HG02970 (cell line): ENCODE results near the gene LRIT3.
"Not testable (repeated sequence)": the region's sequence is repeated elsewhere in the genome, so short reads cannot be mapped to it uniquely, and the experiment has no call there.

Source experiments
- ATAC-seq: cut with Tn5 transposase; IDR thresholded peaks from one replicate; pipeline ENCODE4 v1.9.1; 2021; ENCODE audit warnings: mild to moderate bottlenecking, moderate library complexity, moderate number of reproducible peaks; ENCODE audit not compliant: unreplicated experiment, low FRiP score

The LRIT3 gene

GRCh38 chr4:109846395-109847098 lies 1.4 kb upstream of the LRIT3 start:
- ATAC-seq = no peak

- no peak for ATAC-seq
Observed at GRCh38 chr4:109848501-109848900, 594 bp downstream of the LRIT3 start.

DNA sequence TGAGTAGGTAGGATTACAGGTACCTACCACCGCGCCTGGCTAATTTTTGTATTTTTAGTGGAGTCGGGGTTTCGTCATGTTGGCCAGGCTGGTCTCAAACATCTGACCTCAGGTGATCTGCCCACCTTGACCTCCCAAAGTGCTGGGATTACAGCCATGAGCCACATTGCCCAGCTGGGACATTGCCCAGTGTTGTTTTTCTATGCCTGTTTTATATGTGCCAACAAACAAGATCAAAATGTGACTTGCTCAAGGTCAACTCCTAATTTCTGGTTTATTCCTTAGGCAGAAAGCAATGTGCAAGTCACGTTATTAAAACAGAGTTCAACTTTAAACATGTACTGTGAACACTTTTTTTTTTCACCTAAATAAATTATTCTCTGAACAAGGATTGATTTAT lies 2.7 kb downstream of the LRIT3 start:
- ATAC-seq = no peak

DNA sequence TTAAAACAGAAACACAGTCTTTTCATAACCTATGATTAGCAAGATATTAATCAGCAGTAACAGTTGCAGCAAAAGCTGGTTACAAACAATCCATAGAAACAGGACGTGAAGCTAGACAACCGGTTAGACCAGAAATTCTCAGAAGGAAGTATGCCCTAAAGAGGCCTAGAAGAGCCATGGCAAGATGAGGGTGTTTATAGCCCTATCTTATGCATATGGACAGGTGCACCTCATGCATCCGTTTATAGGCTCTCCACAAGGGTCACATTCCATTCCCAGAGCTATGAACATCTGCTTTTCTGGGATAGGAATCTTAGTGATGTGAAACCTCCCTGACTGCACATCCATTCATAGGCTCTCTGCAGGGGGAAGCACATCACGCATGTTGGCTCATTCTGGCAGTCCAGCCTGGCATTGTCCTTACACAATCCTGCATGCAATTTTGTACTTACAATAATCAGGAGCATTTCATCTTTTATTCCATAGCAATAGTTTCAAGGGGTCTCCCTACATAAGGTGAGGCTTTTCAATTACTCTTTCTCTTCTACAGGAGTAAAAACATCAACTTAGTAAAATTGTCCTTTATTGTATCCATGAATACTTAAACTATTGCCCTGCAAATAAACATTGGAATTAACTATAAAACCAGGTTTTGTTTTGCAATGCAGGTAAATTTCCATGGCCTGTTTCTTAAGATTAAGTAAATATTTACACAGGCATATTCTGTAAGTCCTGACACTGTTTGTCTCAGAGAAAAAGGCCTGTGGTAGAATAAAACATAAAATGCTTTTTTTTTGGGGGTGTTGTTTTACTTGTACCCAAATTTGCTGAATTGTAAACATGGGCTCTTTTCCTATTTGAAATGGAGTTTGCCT lies 11.8 kb downstream of the LRIT3 start:
- not testable (repeated sequence) for ATAC-seq

- ATAC-seq = no peak
Observed at GRCh38 chr4:109861271-109861670, 13.4 kb downstream of the LRIT3 start.

GRCh38 chr4:109861916-109862511 lies 14.1 kb downstream of the LRIT3 start:
- no peak for ATAC-seq

DNA sequence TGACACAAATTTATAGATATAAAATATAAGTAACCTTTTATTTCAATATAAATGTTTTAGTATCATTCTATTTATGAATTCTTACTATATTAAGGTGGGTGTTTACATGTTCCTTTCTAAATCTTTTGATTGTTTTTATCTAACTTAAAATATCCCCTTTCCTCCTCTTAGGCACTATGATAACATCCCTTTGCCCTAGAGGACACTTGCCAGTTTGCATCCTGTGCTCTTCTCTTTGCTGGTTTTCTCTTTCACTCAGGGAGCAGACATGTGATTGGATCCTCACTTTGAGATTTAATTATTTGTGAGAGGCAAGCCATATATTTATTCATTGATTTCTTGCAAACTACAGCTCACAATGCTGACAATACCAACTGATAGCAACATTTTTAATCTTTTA lies 16.2 kb downstream of the LRIT3 start:
- ATAC-seq = no peak

- no peak for ATAC-seq
Observed at GRCh38 chr4:109870061-109870460, 22.2 kb downstream of the LRIT3 start.

- no peak for ATAC-seq
Observed at GRCh38 chr4:109872065-109872464, 24.2 kb downstream of the LRIT3 start.

GRCh38 chr4:109872950-109873656 lies 25.2 kb downstream of the LRIT3 start:
- no peak for ATAC-seq

- ATAC-seq = no peak
Observed at GRCh38 chr4:109873791-109874514, 26.0 kb downstream of the LRIT3 start.

DNA sequence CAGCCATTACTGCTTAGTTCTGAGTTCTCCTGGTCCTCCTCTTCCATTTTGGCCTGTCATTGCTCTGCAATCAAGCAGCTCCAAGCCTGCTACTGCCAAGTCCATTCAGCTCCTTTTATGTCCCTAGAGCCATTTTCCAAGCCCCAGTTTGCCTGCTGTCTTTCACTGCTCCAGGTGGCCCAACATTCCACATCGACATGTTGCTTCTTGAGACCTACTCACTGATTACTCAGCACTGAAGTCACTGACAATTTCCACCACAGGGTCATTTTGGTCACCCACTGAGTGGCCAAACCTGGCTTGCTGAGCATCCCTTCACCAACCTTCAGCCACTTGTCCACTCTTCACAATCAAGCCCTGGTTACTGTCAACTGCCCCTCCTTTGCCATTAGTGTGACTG lies 27.2 kb downstream of the LRIT3 start:
- ATAC-seq = no peak

- not testable (repeated sequence) for ATAC-seq
Observed at GRCh38 chr4:109875553-109875952, 27.6 kb downstream of the LRIT3 start.

- no peak for ATAC-seq
Observed at GRCh38 chr4:109876634-109877265, 28.8 kb downstream of the LRIT3 start.

DNA sequence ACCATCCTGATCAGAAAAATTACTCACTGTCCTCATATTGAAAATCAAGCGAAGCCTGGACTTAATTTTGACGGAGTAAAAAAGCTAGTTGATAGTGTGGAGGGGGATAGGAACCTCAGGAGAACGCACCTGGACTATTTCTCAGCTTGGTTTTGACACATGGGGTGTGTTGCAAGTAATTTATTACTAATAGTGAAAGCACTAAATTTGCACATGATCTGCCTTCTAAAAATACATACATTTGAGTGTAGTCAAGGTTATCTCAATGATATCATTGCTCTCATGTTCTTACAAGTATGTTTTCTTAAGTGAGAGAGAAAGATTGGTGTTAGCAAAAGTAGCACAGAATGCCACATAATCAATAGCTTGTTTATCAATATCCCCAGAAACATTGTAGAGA lies 29.5 kb downstream of the LRIT3 start:
- ATAC-seq = no peak

DNA sequence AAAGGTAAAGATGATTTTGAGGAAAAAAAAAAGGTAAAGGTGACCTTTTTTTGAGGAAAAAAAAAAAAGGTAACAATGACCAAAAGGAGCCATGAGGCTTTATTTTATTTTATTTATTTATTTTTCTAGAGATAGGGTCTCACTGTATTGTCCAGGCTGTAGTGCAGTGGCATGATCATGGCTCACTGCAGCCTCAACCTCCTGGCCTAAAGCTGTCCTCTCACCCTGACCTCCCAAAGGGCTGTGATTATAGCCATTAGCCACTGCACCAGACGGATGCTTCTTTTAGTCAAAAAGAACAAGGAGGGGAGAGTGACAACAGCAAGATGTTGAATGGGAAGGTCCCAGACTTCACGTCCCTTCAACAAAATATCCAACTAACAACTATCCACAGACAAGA lies 30.4 kb downstream of the LRIT3 start:
- no peak for ATAC-seq

GRCh38 chr4:109879081-109879480 lies 31.2 kb downstream of the LRIT3 start:
- ATAC-seq = no peak

- no peak for ATAC-seq
Observed at GRCh38 chr4:109879636-109880314, 31.9 kb downstream of the LRIT3 start.

DNA sequence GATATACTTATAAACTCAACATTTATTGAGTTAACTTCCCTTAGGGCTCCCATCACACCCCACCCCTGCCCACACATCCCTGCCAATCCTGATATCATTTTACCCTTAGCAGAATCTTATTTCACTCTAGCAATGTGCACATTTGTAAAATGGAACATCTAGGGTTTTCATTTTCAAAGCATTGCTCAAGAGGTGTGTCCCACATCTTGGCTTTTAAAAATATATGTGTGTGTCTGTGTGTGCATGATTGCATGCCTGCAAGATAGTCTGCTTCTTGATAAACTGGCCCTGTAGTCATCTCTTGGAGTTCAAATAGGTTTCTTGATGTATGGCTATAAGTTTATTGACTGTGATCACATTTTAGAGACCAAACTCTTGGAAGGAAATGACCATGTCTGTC lies 38.4 kb downstream of the LRIT3 start:
- ATAC-seq = no peak
